Tibial nerve (tissue), 4 donors: ENCODE data around the gene SLC36A4. TPM values are rescaled to one million over a fixed set of nuclear protein-coding genes. Genes with fewer than 3 reads are reported as not detected.

ENCODE experiments used
- DNase-seq, 2 donors: peaks; one replicate each; pipeline ENCODE4 v3.0.0-alpha.2; 2019; ENCODE audit warnings: low spot score in 2 of 2
- H3K27ac ChIP-seq, 4 donors: fragments of 200-600 bp; sonication (generic) in 3 of 4; one replicate each; pipeline ENCODE4 v1.5.1; 2017 to 2019; ENCODE audit warnings: mild to moderate bottlenecking in 1 of 4
- H3K27me3 ChIP-seq, 2 donors: fragments of 200-600 bp; sonication (generic) in 1 of 2; one replicate each; pipeline versions ENCODE4 v1.5.1 to v1.6.0; 2017 to 2019
- H3K36me3 ChIP-seq, 3 donors: fragments of 200-600 bp; sonication (generic); one replicate each; pipeline ENCODE4 v1.5.1; 2018 to 2019
- H3K4me1 ChIP-seq, 4 donors: fragments of 200-600 bp; sonication (generic) in 3 of 4; one replicate each; pipeline ENCODE4 v1.5.1; 2017 to 2019
- H3K4me3 ChIP-seq, 4 donors: fragments of 200-600 bp; sonication (generic) in 3 of 4; one replicate each; pipeline ENCODE4 v1.5.1; 2017 to 2019; ENCODE audit warnings: mild to moderate bottlenecking in 1 of 4, moderate library complexity in 1 of 4
- H3K9me3 ChIP-seq, 4 donors: fragments of 200-600 bp; sonication (generic) in 3 of 4; one replicate each; pipeline ENCODE4 v1.5.1; 2017 to 2019
- CTCF ChIP-seq, 5 experiments: fragments of 200-600 bp in 3 of 5; fragments of 450-650 bp in 2 of 5; sonication (generic) in 3 of 5; IDR thresholded peaks; one replicate each; pipeline ENCODE4 v1.5.1; 2016 to 2019; ENCODE audit warnings: antibody characterized with exemption in 5 of 5, mild to moderate bottlenecking in 3 of 5, moderate library complexity in 2 of 5
- EP300 ChIP-seq, 2 donors: sonication (generic); formaldehyde crosslinking; IDR thresholded peaks; one replicate each; pipeline ENCODE4 v1.6.1; 2017; ENCODE audit warnings: antibody characterized with exemption in 2 of 2, mild to moderate bottlenecking in 1 of 2
- POLR2A ChIP-seq, 2 donors: fragments of 450-650 bp; IDR thresholded peaks; one replicate each; pipeline ENCODE4 v1.6.1; 2017; ENCODE audit warnings: antibody characterized with exemption in 2 of 2, mild to moderate bottlenecking in 2 of 2, moderate library complexity in 2 of 2
- WGBS, 2 donors: methylation state at CpG; one replicate each; pipeline ENCODE4 v1.1.5; 2018; 5-methylcytosine and 5-hydroxymethylcytosine counted together
- small RNA-seq: library from RNA; depleted of rRNA; stranded (forward); fragments of <200 nt; gene quantifications from one replicate; pipeline ENCODE3, GENCODE V24; 2016
- total RNA-seq, 4 donors: library from RNA; depleted of rRNA; stranded (reverse); fragments of >200 nt; gene quantifications; one replicate each; pipeline ENCODE4 v1.1.0, GENCODE V29; 2016

Gene SLC36A4
- total RNA-seq, 4 donors from 2014 or later: 8.8 to 16.5 (median 12.6) TPM

- peaks cover 0 to 17% (median 0%) of the 10 kb centered on the region in 4 donors for H3K9me3 ChIP-seq
- H3K4me1 ChIP-seq: no peaks in the 10 kb centered on the region
- H3K4me3 ChIP-seq: no peak overlapping the region
- H3K27me3 ChIP-seq: no peaks in the 10 kb centered on the region
- H3K27ac ChIP-seq: no peak overlapping the region
- DNase-seq: no peak
- TF ChIP-seq CTCF (IDR thresholded peaks at IDR 0.05) (no peak), EP300 (IDR thresholded peaks at IDR 0.05) (no peak), POLR2A (IDR thresholded peaks at IDR 0.05) (no peak)
- WGBS, 2 donors: 66 to 68% methylated on average over 2 of the region's 2 CpGs
- H3K36me3 ChIP-seq: no peaks in the 10 kb centered on the region
Measured at GRCh38 chr11:93100211-93100610, 97.6 kb downstream of the SLC36A4 start.

GRCh38 chr11:93099806-93100205 lies 98.0 kb downstream of the SLC36A4 start:
- WGBS, 2 donors: 63 to 71% methylated on average over 2 of the region's 2 CpGs
- no peak overlapping the region for H3K4me3 ChIP-seq

More at GRCh38 chr11:93099806-93100205, 98.0 kb downstream of the SLC36A4 start:
- Histone ChIP-seq H3K27ac (no peak overlapping the region), H3K27me3 (no peaks in the 10 kb centered on the region), H3K36me3 (no peaks in the 10 kb centered on the region), H3K9me3 (peaks cover 0 to 17% (median 0%) of the 10 kb centered on the region in 4 donors), H3K4me1 (no peaks in the 10 kb centered on the region)
- no peak for DNase-seq
- TF ChIP-seq CTCF (IDR thresholded peaks at IDR 0.05) (no peak), POLR2A (IDR thresholded peaks at IDR 0.05) (no peak), EP300 (IDR thresholded peaks at IDR 0.05) (no peak)

Small RNAs within 50 kb of the gene (small RNA-seq; reads per million reads assigned to genes)
- gene AP003072.1: not detected

Other genes with a start within 250 kb of the SLC36A4 start
- not detected for gene MTNR1B, start 228.3 kb downstream of the SLC36A4 start, total RNA-seq
- gene DEUP1, start 132.8 kb upstream of the SLC36A4 start, total RNA-seq: under 1 TPM in 1 of 4 donors, not detected in 3; 0.84 TPM